HG03039 (cell line): ENCODE data around the gene SELENOT.
"Not testable (repeated sequence)": the region's sequence is repeated elsewhere in the genome, so short reads cannot be mapped to it uniquely, and the experiment has no call there.

ENCODE experiments used
- ATAC-seq: cut with Tn5 transposase; IDR thresholded peaks from one replicate; pipeline ENCODE4 v1.9.1; 2021; ENCODE audit warnings: mild to moderate bottlenecking, moderate library complexity; ENCODE audit not compliant: unreplicated experiment

Gene SELENOT, protein sequence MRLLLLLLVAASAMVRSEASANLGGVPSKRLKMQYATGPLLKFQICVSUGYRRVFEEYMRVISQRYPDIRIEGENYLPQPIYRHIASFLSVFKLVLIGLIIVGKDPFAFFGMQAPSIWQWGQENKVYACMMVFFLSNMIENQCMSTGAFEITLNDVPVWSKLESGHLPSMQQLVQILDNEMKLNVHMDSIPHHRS

DNA sequence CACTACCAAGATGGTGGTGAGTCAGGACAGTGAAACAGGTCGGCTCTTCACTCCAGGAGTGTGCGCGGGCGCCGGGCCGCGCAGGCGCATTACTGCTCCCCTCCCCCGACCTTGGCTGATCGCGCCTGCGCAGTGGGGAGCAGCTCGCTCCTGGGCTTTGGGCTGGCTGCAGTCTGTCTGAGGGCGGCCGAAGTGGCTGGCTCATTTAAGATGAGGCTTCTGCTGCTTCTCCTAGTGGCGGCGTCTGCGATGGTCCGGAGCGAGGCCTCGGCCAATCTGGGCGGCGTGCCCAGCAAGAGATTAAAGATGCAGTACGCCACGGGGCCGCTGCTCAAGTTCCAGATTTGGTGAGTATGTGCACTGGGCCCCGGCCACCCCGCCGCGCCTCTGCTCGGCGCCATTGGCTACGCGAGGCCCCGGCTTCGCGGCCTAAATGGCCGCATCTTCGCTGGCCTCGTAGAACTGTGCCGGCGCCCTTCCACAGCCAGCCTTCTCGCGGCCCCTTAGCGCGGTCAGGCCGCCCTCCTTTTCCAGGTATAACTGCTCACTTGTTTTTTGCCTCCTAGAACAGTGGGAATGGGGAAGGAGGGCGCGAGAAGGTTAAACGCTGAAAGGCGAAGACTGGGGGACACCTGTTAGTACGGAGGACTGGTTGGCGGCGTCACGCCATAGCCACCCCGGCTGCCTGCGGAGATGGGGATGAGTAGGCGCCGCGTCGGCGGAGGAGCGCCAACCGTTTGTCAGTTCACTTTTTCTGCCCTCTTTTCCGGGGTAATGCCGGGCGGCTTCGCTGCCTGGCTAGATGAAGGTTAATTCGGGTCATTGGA is at the start of gene SELENOT:
Gene SELENOT (plus strand): TSS at position 169 of the 827 bp plus-strand sequence. CDS start 42 bp downstream, at position 211.
- ATAC-seq: peak; percentile 53

DNA sequence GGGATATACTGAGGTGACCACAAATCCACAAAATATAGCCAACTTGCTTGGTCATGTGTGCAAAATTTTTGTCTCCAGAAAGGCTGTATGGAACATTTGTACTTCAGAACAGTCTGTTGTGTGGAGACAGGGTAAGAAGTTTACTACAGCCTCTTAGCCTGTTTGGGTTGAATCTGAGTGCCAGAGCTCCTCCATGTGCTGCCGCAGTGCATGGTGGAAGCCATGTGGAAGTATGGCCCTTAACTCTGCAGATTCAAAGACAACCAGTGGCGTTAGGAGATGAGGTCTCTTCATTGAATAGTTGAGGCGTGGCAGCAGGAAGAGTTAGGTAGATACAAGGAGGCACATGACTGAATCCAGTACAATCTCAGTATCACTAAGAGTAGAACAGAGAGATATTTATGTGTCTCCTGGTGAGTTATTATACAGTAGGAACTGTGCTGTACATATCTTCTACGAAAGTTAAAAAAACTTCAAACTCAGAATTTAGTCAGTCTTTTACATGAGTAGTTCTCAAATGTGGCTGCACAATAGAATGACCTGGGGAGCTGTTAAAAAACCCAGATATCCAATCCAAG is 47.2 kb upstream of the SELENOT start:
- no peak for ATAC-seq

DNA sequence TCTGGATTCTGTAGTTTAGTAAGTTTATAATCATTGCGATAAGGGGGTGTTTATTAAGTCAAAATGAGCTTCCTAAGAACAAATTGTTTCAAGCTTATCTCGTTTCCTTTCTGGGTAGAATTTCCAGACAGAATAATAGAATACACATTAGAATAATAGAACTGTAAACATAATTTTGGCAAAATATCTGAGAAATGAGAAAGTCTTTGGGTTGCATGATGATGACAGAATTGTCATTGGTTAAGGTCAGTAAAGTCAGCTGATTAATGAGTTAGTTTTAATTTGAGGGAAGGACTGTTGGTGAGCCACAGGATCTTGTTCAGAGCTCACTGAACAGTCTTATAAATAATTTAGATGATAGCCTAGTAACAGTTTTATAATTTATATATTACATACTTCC is 46.3 kb upstream of the SELENOT start:
- no peak for ATAC-seq

DNA sequence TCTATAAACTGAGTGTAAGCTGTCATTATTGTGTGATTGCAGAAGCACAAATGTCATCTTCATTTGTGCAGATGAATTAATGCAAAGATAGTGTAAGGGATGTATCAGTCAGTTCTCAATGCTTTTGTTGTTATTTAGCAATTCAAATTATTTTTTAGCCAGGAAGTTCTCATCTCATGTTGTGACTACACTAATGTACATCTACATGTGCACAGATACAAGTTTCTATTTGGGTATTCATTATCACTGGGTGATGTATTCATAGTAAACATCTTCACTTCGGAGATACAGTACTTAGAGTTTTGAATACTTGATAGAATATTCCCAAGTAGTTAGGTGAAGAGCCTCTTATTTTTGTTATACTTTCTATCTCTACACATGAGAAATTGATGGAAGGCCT is 45.4 kb upstream of the SELENOT start:
- no peak for ATAC-seq

DNA sequence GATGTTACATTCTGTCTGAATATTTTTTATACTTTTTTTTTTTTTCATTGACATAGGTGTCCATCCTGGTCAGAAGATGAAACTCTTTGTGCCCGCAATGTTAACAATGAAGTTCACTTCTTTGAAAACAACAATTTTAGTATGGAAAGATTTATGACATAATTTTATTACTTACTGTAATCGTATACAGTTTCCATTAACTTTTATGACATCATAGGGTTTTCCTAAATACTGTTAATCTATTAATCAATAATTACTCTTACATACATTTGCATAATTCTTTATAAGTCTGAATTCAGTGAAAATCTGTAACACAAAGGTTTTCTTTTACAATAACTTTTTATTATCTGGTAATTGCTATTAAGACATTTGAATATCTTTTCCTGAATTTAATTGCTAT is 38.9 kb upstream of the SELENOT start:
- no peak for ATAC-seq

DNA sequence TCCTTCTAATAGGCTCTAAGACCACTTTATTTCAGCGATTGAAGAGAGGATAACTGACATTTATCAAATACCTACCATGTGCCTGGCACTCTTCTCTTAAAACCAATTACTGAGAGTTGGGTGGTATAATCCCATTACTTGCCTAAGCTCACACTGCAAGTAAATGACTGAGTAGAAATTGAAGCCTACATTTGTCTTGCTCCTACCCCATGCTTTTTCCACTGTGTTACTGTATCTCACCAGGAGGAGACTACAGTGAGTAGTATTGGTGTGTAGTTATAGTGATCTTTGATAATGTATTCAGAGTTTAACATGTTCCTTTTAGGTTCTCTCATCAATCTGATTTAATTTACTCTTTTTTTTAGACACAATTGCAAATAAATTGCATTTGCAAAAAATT is 35.8 kb upstream of the SELENOT start:
- ATAC-seq: no peak

DNA sequence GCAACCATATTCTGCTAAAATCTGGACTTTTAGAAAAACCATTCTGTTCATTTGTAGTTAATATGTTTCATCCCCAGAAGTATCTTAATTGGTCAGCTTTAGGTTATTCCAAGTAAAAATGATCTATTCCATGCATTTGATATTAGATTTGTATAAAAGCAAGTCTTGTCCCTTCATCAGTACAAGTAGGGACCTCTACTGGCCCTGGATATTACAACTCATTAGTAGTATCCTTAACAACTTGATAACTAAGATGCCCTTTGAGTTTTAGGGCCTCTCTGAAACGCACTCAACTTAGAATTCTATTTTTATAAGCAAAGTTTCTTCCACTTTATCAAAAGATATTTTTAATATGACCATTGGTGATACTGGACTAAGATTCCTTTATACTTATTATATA is 25.3 kb upstream of the SELENOT start:
- ATAC-seq: no peak

DNA sequence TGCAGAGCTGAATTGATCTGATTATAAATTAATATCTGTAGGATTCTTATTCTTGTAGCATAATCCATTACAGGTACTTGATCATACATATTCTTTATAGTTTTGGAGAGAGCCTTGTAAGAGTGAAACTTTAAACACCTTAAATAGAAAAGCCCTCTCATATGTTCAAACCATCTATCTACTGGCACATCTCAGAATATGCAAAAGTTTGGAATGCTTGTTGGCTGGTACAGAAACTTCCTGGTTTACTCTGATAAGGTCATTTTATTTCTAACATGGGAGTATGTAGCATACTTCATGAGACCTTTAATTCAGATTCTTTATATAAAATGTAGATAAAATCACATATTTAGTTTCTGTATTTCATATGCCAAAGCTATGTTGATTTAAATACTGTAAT is 21.9 kb upstream of the SELENOT start:
- no peak for ATAC-seq

DNA sequence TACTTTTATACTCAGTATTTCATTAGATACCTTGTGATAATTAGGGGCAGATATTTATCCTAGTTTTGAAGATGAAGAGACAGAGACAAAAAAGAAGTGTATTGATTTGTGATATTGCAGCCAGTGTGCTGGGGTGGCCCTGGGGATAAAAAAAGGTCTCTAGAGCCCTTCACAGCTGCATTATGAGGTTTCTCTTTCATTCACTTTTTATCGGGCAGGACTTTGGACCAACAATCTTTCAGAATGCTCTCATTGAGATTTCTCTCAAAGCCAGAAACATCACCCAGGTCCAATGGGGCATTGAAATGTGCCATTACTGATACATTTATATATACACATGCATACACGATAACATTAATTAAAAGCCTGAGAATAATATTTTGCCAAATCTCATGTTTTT is 20.5 kb upstream of the SELENOT start:
- ATAC-seq: peak; percentile 43

DNA sequence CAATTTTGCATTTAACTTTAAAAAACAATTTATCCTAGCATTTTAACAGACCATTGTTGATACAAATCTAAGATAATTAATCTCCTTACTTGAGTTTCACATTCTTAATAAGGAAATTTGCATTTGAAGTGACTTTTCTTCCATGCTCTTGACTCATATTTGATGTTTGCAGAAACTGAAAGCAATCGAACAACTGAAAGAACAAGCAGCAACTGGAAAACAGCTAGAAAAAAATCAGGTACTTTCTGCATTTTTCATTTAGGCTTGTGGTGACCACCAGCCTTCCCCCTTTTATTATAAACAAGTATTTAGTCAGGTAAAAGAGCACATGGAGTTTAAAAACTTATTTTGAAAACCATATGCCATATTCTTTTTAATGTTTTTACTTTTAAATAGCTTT is 20.1 kb upstream of the SELENOT start:
- no peak for ATAC-seq

DNA sequence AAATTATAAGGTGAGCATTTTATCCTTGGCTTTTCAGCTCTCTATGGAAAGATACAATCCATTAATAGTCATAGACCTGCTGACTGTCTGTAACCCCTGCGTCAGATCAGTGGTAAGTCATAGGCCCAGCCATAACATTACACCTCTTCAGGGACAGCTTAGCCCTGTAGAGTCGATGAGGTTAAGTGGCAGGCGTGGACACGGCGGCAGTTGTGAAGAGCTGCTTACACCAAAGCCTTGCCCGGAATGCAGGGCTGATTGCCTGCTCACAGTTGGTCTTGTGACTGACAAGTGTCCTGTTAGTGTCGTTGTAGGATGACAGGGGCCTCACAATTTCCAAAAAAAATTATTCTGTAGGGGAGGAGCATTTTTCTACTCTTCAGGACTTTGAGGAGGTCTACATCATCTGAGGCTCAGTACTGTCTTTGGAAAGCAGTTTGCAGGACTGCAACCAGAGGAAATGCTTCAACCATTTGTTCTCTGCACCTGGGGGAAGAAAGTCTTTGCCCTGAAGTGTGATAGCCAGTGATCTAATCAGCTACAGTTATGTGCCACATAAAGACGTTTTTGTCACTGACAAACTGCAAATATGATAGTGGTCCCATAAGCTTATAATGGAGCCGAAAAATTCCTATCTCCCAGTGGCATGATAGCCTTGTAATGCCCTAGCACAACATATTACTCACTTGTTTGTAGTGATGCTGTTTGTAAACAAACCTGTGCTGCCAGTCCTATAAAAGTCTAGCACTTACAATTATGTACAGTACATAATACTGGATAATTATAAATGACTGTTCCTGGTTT is 14.9 kb upstream of the SELENOT start:
- ATAC-seq: no peak

DNA sequence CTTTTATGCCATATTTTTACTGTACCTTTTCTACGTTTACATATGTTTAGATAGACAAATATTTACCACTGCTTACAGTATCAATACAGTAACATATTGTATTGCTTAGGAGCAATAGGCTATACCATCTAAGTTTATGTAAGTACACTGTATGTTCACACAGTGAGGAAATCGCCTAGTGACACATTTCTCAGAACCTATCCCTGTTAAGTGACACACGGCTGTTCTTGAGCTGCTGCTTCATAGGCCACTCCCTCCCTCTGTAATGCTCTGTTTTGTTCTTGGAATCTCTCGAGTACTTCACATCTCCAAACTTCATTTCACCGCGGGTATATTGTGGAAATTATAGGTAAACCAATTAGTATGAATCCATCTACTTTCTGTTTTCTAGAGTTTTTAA is 13.4 kb upstream of the SELENOT start:
- no peak for ATAC-seq

DNA sequence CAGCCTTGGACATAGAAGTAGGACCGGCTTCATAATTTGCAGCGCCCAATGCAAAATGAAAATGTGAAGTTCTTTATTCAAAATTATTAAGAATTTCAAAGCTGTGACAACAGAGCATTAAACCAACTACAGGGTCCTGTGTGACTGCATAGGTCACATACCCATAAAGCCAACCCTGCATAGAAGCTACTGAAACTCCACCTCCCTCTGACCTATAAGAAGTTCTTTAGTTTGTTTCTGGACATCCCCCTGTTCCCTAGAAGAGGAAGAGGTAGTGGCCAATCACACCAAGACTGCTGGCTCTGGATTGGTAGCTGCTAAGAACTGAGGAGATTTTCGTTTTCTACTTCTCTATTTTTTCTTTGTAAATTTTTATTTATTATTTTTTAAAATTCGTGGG is 9.0 kb upstream of the SELENOT start:
- ATAC-seq: no peak

DNA sequence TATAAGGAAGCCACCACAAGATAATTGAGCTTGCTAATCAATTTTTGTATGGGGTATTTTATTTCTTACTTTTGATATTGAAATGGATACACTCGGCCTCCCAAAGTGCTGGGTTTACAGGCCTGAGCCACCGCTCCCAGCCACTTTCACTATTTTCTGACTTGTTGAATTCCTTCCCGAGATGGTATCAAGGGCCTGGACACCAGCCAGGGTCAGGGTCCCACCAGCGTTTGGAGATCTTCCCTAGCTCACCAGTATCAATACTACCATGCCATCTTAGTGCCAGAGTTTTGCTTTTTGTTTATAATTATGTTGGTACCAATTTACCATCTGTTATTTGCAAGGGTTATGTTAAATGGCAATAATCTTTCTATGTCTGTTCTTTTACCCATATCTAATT is 5.5 kb upstream of the SELENOT start:
- no peak for ATAC-seq

DNA sequence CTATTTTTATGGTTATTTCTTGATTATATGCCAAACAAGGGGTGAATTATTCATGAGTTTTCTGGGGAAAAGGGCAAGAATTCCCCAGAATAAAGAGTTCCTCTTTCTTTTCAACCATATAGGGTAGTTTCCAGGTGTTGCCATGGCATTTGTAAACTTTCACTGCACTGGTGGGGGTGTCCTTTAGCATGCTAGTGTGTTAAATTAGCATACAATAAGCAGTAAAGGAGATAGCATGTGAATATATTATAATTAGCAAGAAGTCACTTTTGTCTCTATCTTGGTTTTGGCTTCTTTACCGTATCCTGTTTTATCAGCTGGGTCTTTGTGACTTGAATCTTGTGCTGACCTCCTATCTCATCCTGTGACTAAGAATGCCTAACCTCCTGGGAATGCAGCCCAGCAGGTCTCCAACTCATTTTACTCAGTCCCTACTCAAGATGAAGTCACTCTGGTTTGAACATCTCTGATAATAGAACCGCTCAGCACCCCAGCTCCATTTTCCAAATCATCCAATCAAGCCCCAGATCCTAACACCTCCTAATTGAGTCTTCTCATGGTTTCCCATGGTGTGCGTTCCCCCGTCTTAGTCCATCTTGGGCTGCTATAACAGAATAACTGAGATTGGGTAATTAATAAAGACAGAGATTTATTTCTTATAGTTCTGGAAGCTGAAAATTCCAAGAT is 3.4 kb upstream of the SELENOT start:
- no peak for ATAC-seq

DNA sequence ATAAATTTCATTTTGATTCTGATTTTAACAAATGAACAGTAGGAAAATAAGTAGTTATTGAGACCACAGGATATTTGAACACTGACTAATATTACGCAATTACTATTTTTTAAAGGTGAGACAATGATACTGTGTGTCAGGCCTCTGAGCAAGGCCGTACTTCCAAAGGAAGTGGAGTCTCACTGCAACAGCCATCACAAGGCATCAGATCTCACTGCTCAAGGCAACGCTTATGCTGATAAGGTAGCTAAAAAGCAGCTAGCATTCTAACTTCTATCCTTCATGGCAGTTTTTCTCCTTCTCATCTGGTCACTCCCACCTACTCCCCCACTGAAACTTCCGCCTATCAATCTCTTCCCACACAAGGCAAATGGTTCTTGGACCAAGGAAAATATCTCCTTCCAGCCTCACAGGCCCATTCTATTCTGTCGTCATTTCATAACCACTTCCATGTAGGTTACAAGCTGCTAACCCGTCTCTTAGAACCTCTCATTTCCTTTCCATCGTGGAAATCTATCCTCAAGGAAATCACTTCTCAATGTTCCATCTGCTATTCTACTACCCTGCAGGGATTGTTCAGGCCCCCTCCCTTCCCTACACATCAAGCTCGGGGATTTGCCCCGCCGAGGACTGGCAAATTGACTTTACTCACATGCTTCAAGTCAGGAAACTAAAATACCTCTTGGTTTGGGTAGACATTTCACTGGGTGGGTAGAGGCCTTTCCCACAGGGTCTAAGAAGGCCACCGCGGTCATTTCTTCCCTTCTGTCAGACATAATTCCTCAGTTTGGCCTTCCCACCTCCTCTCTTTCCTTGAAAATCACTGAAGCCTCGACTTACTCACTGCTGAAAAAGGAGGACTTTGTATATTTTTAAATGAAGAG is 2.2 kb upstream of the SELENOT start:
- ATAC-seq: not testable (repeated sequence)

DNA sequence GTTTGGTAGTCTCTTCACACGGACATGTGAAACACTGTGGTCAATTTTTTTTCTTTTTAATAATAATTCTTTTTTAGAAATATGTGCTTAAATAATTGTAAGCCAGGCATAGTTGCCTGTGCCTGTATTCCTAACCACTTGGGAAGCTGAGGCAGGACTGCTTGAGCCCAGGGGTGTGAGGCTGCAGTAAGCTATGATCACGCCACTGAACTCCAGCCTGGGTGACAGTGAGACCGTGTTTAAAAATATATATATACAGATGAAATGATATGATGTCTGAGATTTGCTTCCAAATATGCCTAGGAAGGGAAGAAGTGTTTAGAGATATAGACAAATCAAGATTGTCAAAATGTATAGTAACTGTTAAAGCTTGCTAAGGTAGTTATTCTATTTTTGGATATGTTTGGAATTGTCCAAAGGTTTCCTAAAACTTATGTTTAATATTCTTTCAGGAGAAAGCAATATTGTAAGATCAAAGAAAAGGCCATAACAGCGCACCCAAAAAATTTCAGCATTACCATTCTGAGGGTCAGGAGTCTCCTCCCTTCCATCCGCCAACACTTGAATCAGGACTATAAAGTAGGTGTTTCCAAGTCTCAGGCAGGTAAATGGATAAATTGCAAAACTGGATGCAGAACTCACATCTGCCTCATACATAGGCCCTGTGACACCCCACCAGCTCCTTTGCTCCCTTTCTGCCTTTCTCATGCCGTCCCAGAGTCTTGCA is 532 bp upstream of the SELENOT start:
- ATAC-seq: peak; percentile 12

DNA sequence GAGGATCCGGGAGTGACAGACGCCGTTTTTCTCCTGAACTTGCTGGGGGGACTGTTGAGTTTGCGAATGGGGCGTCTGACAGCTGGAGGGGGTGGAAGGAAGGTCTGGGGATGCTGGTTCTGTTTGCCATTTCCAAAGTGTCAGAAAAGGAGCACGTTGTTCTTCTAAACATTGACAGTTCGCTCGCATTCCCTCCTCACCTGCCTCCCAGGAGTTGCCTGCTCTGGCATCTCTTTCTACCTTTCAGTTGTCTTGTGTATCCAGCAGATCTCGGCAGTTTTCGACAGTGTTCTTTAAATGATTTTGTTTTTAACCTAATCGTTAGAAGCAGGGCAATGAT is 829 bp downstream of the SELENOT start:
- ATAC-seq: no peak

DNA sequence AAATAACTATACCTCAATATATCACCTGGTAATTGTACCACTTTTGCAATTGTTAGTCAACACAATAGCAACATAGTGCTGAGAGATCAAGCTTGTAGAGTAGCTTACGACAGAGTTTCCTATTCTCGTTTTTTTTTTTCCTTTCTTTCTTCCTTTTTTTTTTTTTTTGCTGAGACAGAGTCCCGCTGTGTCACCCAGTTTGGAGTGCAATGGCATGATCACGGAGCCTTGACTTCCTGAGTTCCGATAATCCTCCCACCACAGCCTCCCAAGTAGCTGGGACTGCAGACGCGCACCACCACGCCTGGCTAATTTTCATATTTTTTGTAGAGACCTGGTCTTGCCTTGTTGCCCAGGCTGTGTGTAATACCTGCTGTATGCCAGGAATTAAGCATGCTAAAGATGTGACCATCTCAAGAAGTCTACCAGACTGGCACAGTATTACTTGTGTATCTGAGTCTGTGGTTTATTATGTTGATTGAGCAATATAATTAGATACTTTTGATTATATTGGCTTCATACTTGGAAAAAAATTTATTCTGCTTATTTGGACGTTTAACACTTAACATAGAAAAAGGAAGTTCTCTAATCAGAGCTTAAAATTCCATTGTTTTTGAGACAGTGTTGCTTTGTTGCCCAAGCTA is 3.0 kb downstream of the SELENOT start:
- ATAC-seq: no peak
